Ovary (tissue), 9 donors: ENCODE measurements around the gene RABGAP1L. TPM values are rescaled to one million over a fixed set of nuclear protein-coding genes. Genes with fewer than 3 reads are reported as not detected.
"Not testable (repeated sequence)": the region's sequence is repeated elsewhere in the genome, so short reads cannot be mapped to it uniquely, and the experiment has no call there.

Experiments used
- DNase-seq, 5 donors: peaks; one replicate each; pipeline ENCODE4 v3.0.0-alpha.2; 2019 to 2020
- H3K27ac ChIP-seq, 2 donors: fragments of 200-600 bp; one replicate each; pipeline versions ENCODE4 v1.5.1 to v1.8.0; 2019 to 2022
- H3K27me3 ChIP-seq: fragments of 200-600 bp; one replicate; pipeline ENCODE4 v1.8.0; 2022
- H3K36me3 ChIP-seq: fragments of 200-600 bp; sonication (generic); one replicate; pipeline ENCODE4 v1.5.1; 2019
- H3K4me1 ChIP-seq: one replicate; pipeline ENCODE4 v1.8.1; 2013; ENCODE audit warnings: mild to moderate bottlenecking, moderate library complexity; ENCODE audit not compliant: insufficient read depth
- H3K4me3 ChIP-seq: fragments of 200-600 bp; sonication (generic); one replicate; pipeline ENCODE4 v1.5.1; 2017
- H3K9me3 ChIP-seq, 2 donors: fragments of 200-600 bp in 1 of 2; sonication (generic) in 1 of 2; one replicate each; pipeline versions ENCODE4 v1.5.1 to v1.8.1; 2013 to 2019; ENCODE audit warnings: mild to moderate bottlenecking in 1 of 2, moderate library complexity in 1 of 2
- EP300 ChIP-seq: sonication (generic); formaldehyde crosslinking; IDR thresholded peaks from one replicate; pipeline ENCODE4 v1.6.1; 2017; ENCODE audit warnings: antibody characterized with exemption
- POLR2A ChIP-seq: fragments of 450-650 bp; IDR thresholded peaks from one replicate; pipeline ENCODE4 v1.6.1; 2017; ENCODE audit warnings: antibody characterized with exemption, mild to moderate bottlenecking, moderate library complexity
- WGBS, 3 donors: extraction: QIAGEN DNeasy Blood & Tissue Kit in 1 of 3; methylation state at CpG; one replicate each; pipeline versions ENCODE4 v1.1.5 to v1.1.7; 2013 to 2017; 5-methylcytosine and 5-hydroxymethylcytosine counted together
- intact Hi-C, 4 donors: fragments of 100-400 bp; cut with DNase I; formaldehyde crosslinking; loops; one replicate each; pipeline versions ENCODE4 v1.11.0 to v1.15.1; 2022 to 2023
- polyA plus RNA-seq, 2 donors: library from polyadenylated mRNA; stranded (reverse); fragments of 200-250 nt in 1 of 2; fragments of 350-450 nt in 1 of 2; fragmentation: Illumina TruSeq in 1 of 2; extraction: RNeasy Lipid Tissue Mini Kit (QIAGEN cat#74804) in 1 of 2; gene quantifications; one replicate each; pipeline ENCODE4 v1.2.3, GENCODE V29; 2013 to 2014
- total RNA-seq, 7 donors: library from RNA; depleted of rRNA in 2 of 7; stranded (reverse); fragments of >200 nt in 2 of 7; fragmentation: NEBNext Ultra II Directional in 3 of 7; extraction: Animal tissue kit (Norgen Biotek cat#: 25700) in 3 of 7; gene quantifications; one replicate each; pipeline versions ENCODE4 v1.1.0 to v1.2.4, GENCODE V29; 2016 to 2023
- TF ChIP-seq, protein P1 (sequence below), 3 donors: fragments of 450-650 bp in 2 of 3; fragments of 200-600 bp in 1 of 3; IDR thresholded peaks; one replicate each; pipeline versions ENCODE4 v1.5.1 to v1.8.0; 2016 to 2022; ENCODE audit warnings: antibody characterized with exemption in 3 of 3, mild to moderate bottlenecking in 1 of 3
- donor health status: DM: no; HTN: no; CAD: no; lungs with moderate emphysema.
- donor health status: DM: no; HTN: no; CAD: no.
- donor health status: Bipolar disorder and iron deficiency.
- donor health status: DM: yes; HTN: yes; CAD: no.
- donor health status: DM: no; HTN: no; CAD: no.
- donor health status: DM: yes; HTN: yes; CAD: no.

Gene RABGAP1L
- total and polyA plus RNA-seq, 9 donors = 17.1 to 56.5 (median 43.6) TPM

DNA sequence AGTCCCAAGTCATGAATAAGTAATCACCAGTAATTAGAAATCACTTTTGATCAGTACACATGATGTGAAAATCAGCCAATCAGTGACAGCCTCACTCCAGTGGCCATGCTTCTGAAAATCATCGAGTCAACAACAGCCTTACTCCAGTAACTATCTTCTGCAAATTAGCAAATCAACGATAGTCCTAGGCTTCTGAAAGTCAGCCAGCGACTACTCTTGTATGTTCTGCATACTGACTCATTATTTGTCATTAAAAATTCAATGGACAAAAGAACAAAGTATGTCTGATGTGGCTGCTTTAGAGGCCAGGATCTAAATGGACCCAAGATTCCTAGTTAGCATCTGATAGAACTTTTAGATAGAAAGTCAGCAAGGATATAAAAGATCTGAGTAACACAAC, 391.0 kb downstream of the RABGAP1L start:
- no peak overlapping the region for H3K27ac ChIP-seq
- no peak overlapping the region for H3K4me3 ChIP-seq
- TF ChIP-seq, protein P1, sequence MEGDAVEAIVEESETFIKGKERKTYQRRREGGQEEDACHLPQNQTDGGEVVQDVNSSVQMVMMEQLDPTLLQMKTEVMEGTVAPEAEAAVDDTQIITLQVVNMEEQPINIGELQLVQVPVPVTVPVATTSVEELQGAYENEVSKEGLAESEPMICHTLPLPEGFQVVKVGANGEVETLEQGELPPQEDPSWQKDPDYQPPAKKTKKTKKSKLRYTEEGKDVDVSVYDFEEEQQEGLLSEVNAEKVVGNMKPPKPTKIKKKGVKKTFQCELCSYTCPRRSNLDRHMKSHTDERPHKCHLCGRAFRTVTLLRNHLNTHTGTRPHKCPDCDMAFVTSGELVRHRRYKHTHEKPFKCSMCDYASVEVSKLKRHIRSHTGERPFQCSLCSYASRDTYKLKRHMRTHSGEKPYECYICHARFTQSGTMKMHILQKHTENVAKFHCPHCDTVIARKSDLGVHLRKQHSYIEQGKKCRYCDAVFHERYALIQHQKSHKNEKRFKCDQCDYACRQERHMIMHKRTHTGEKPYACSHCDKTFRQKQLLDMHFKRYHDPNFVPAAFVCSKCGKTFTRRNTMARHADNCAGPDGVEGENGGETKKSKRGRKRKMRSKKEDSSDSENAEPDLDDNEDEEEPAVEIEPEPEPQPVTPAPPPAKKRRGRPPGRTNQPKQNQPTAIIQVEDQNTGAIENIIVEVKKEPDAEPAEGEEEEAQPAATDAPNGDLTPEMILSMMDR (IDR thresholded peaks at IDR 0.05) = no peak
- TF ChIP-seq EP300 = no peak
- TF ChIP-seq POLR2A = no peak
- 92 to 98% (median 93%) methylated on average over 3 of the region's 3 CpGs for WGBS, 3 donors
- no peak for DNase-seq
- H3K27me3 ChIP-seq = no peaks in the 10 kb centered on the region
- intact Hi-C loops = no loop called here
- no peaks in the 10 kb centered on the region for H3K36me3 ChIP-seq
- H3K9me3 ChIP-seq = no peaks in the 10 kb centered on the region
- H3K4me1 ChIP-seq = no peaks in the 10 kb centered on the region

GRCh38 chr1:174556392-174556791, 397.1 kb downstream of the RABGAP1L start:
- no peak for DNase-seq
- Histone ChIP-seq H3K4me3 (no peak overlapping the region), H3K36me3 (no peaks in the 10 kb centered on the region), H3K27me3 (no peaks in the 10 kb centered on the region), H3K9me3 (no peaks in the 10 kb centered on the region), H3K4me1 (no peaks in the 10 kb centered on the region), H3K27ac (no peak overlapping the region)
- intact Hi-C loops = no loop called here
- WGBS, 3 donors = 95 to 100% (median 100%) methylated on average over 1 of the region's 1 CpG
- TF ChIP-seq EP300 (no peak), POLR2A (no peak)
- TF ChIP-seq, protein P1 (IDR thresholded peaks at IDR 0.05) = no peak

GRCh38 chr1:174568551-174568950, 409.2 kb downstream of the RABGAP1L start:
- Histone ChIP-seq H3K27ac (no peak overlapping the region), H3K36me3 (no peaks in the 10 kb centered on the region), H3K4me3 (no peak overlapping the region), H3K9me3 (no peaks in the 10 kb centered on the region), H3K27me3 (no peaks in the 10 kb centered on the region), H3K4me1 (no peaks in the 10 kb centered on the region)
- TF ChIP-seq, protein P1 (IDR thresholded peaks at IDR 0.05) = no peak
- TF ChIP-seq POLR2A = no peak
- no peak for TF ChIP-seq EP300
- intact Hi-C loops = no loop called here
- no peak for DNase-seq

DNA sequence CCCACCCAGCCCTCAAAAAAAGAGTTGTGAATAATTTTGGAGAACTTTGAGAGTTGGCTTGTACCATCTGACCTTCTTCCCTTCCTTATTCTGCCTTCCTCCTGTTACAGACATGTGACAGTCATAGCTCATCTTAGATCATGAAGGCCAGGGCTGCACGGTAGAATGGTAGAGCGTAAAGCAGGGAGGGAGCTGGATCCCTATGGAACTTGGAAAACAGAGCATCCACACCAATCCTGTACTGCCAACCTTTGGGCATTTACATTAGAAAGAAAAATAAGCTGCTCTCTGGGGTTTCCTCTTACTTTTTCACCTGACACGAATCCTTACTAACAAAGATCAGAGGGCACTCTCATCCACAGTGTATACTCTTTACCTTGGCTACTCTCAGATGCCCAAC, 409.9 kb downstream of the RABGAP1L start:
- Histone ChIP-seq H3K27me3 (no peaks in the 10 kb centered on the region), H3K36me3 (no peaks in the 10 kb centered on the region), H3K27ac (no peak overlapping the region), H3K9me3 (no peaks in the 10 kb centered on the region), H3K4me1 (no peaks in the 10 kb centered on the region), H3K4me3 (no peak overlapping the region)
- DNase-seq = no peak
- WGBS, 3 donors = 85 to 92% (median 91%) methylated on average over 3 of the region's 3 CpGs
- intact Hi-C loops = no loop called here
- TF ChIP-seq, protein P1 (IDR thresholded peaks at IDR 0.05) = no peak
- TF ChIP-seq EP300 (no peak), POLR2A (no peak)

GRCh38 chr1:174572771-174573170, 413.5 kb downstream of the RABGAP1L start:
- no peaks in the 10 kb centered on the region for H3K36me3 ChIP-seq
- 67 to 92% (median 85%) methylated on average over 1 of the region's 1 CpG for WGBS, 3 donors
- H3K27me3 ChIP-seq = no peaks in the 10 kb centered on the region
- DNase-seq = no peak
- TF ChIP-seq POLR2A (no peak), EP300 (no peak)
- TF ChIP-seq, protein P1 (IDR thresholded peaks at IDR 0.05) = no peak
- H3K27ac ChIP-seq = no peak overlapping the region
- intact Hi-C loops = no loop called here
- H3K4me3 ChIP-seq = no peak overlapping the region
- H3K9me3 ChIP-seq = no peaks in the 10 kb centered on the region
- H3K4me1 ChIP-seq = no peaks in the 10 kb centered on the region

GRCh38 chr1:174576120-174576519, 416.8 kb downstream of the RABGAP1L start:
- intact Hi-C loops, DNase-seq: not testable (repeated sequence)
- WGBS, 3 donors = 78 to 94% (median 93%) methylated on average over 6 of the region's 6 CpGs

More at GRCh38 chr1:174576120-174576519, 416.8 kb downstream of the RABGAP1L start:
- not testable (repeated sequence) for H3K4me1 ChIP-seq, H3K36me3 ChIP-seq, H3K9me3 ChIP-seq, H3K4me3 ChIP-seq, H3K27ac ChIP-seq, H3K27me3 ChIP-seq
